Right lobe of liver (tissue), 4 donors: ENCODE data around the gene ARHGAP44.

Source experiments
- CTCF ChIP-seq, 4 donors: fragments of 200-600 bp in 3 of 4; fragments of 450-650 bp in 1 of 4; IDR thresholded peaks; one replicate each; pipeline versions ENCODE4 v1.5.1 to v1.8.0; 2016 to 2022; ENCODE audit warnings: antibody characterized with exemption in 4 of 4, mild to moderate bottlenecking in 2 of 4
- POLR2A ChIP-seq: fragments of 450-650 bp; IDR thresholded peaks from one replicate; pipeline ENCODE4 v1.6.1; 2017; ENCODE audit warnings: antibody characterized with exemption, mild to moderate bottlenecking
- donor health status: DM: no; HTN: no; CAD: no.
- donor health status: DM: no; HTN: no; CAD: no.
- donor health status: DM: no; HTN: yes; CAD: no.

GRCh38 chr17:13038931-13039665 is 249.8 kb downstream of the ARHGAP44 start:
- TF ChIP-seq CTCF (IDR thresholded peaks at IDR 0.05) (no peak), POLR2A (no peak)
